ENCODE results near the gene EYA4.

- TF ChIP-seq YY1 (IDR thresholded peaks at IDR 0.05; ENCODE audit: insufficient read depth, insufficient read length) (no peak), ZNF274 (IDR thresholded peaks at IDR 0.05; ENCODE audit: low read depth, low read length) (no peak)
Observed at GRCh38 chr6:133430530-133430929, 189.4 kb downstream of the EYA4 start.

Measured in NT2/D1 (cell line).